GM18951 (cell line): ENCODE data around the gene PCED1B.
"Not testable (repeated sequence)": the region's sequence is repeated elsewhere in the genome, so short reads cannot be mapped to it uniquely, and the experiment has no call there.

ENCODE experiments used
- POLR2A ChIP-seq: IDR thresholded peaks from 4 replicates; pipeline ENCODE4 v1.6.1; 2011; ENCODE audit warnings: mild to moderate bottlenecking; ENCODE audit not compliant: insufficient read length, insufficient read depth; ENCODE audit errors: extremely low read depth
- in situ Hi-C: fragments of 300-500 bp; cut with MboI; formaldehyde crosslinking; loops from one replicate; pipeline ENCODE4 v1.12.0; 2022; ENCODE audit warnings: low sequenced_read_pairs, mixed read lengths, inconsistent platforms; ENCODE audit not compliant: unreplicated experiment

PCED1B gene

GRCh38 chr12:47213396-47213795 is 134.0 kb downstream of the PCED1B start:
- in situ Hi-C loops, result no loop called here
- no peak for TF ChIP-seq POLR2A

- no peak for TF ChIP-seq POLR2A
- in situ Hi-C loops, result no loop called here
Measured at GRCh38 chr12:47214001-47214619, 134.7 kb downstream of the PCED1B start.

- in situ Hi-C loops, result no loop called here
- no peak for TF ChIP-seq POLR2A
Measured at GRCh38 chr12:47214771-47215170, 135.3 kb downstream of the PCED1B start.

GRCh38 chr12:47216150-47216677 is 136.8 kb downstream of the PCED1B start:
- in situ Hi-C loops, result no loop called here
- peak; percentile 53 for TF ChIP-seq POLR2A

- in situ Hi-C loops, result not testable (repeated sequence)
Measured at GRCh38 chr12:47217595-47217869, 138.1 kb downstream of the PCED1B start.

- no peak for TF ChIP-seq POLR2A
- in situ Hi-C loops, result no loop called here
Measured at GRCh38 chr12:47218191-47218654, 138.8 kb downstream of the PCED1B start.

GRCh38 chr12:47219243-47219642 is 139.8 kb downstream of the PCED1B start:
- TF ChIP-seq POLR2A, result no peak
- in situ Hi-C loops, result no loop called here

- in situ Hi-C loops, result no loop called here
- TF ChIP-seq POLR2A, result no peak
Measured at GRCh38 chr12:47221256-47222023, 142.0 kb downstream of the PCED1B start.

GRCh38 chr12:47222520-47223030 is 143.2 kb downstream of the PCED1B start:
- in situ Hi-C loops, result no loop called here
- no peak for TF ChIP-seq POLR2A

GRCh38 chr12:47223031-47223847 is 143.8 kb downstream of the PCED1B start:
- no peak for TF ChIP-seq POLR2A
- in situ Hi-C loops, result no loop called here

GRCh38 chr12:47223848-47224213 is 144.4 kb downstream of the PCED1B start:
- TF ChIP-seq POLR2A, result no peak
- in situ Hi-C loops, result no loop called here

GRCh38 chr12:47224563-47225133 is 145.2 kb downstream of the PCED1B start:
- no peak for TF ChIP-seq POLR2A
- in situ Hi-C loops, result no loop called here

GRCh38 chr12:47225356-47225755 is 145.9 kb downstream of the PCED1B start:
- in situ Hi-C loops, result no loop called here
- no peak for TF ChIP-seq POLR2A
